ENCODE results near the gene IDH3G.

DNA sequence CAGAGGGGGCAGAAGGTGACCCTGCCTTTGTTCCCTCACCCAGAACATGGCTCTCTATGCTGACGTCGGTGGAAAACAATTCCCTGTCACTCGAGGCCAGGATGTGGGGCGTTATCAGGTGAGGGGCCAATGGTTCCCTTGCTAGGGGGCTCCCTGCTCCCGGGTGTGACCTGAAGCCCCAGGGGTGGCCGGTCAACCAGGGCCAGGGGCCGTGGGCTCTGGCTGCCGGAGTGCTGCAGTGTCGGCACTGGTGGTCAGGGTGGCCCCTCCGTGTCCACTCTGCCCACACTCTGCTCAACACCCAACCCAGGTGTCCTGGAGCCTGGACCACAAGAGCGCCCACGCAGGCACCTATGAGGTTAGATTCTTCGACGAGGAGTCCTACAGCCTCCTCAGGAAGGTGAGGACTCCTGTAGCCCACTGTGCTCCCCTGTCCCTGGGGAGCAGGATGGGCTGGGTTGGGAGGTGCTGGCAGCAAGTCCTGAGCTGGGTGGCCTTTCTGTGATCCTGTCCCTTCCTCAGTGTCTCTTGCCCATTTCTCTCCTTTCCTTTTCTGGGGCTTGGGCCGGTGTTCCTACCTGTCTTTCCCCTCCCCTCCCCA, 3.3 kb upstream of the IDH3G start:
- TF ChIP-seq, protein P1, sequence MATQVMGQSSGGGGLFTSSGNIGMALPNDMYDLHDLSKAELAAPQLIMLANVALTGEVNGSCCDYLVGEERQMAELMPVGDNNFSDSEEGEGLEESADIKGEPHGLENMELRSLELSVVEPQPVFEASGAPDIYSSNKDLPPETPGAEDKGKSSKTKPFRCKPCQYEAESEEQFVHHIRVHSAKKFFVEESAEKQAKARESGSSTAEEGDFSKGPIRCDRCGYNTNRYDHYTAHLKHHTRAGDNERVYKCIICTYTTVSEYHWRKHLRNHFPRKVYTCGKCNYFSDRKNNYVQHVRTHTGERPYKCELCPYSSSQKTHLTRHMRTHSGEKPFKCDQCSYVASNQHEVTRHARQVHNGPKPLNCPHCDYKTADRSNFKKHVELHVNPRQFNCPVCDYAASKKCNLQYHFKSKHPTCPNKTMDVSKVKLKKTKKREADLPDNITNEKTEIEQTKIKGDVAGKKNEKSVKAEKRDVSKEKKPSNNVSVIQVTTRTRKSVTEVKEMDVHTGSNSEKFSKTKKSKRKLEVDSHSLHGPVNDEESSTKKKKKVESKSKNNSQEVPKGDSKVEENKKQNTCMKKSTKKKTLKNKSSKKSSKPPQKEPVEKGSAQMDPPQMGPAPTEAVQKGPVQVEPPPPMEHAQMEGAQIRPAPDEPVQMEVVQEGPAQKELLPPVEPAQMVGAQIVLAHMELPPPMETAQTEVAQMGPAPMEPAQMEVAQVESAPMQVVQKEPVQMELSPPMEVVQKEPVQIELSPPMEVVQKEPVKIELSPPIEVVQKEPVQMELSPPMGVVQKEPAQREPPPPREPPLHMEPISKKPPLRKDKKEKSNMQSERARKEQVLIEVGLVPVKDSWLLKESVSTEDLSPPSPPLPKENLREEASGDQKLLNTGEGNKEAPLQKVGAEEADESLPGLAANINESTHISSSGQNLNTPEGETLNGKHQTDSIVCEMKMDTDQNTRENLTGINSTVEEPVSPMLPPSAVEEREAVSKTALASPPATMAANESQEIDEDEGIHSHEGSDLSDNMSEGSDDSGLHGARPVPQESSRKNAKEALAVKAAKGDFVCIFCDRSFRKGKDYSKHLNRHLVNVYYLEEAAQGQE (IDR thresholded peaks at IDR 0.05; ENCODE audit: unreplicated experiment), result no peak
- TF ChIP-seq CTCF (conservative IDR thresholded peaks at IDR 0.05; ENCODE audit: low read depth in 2 of 2), result no peak
- no peak for TF ChIP-seq EZH2 (IDR thresholded peaks at IDR 0.05; ENCODE audit: low read depth, unreplicated experiment)
- TF ChIP-seq, protein P2, sequence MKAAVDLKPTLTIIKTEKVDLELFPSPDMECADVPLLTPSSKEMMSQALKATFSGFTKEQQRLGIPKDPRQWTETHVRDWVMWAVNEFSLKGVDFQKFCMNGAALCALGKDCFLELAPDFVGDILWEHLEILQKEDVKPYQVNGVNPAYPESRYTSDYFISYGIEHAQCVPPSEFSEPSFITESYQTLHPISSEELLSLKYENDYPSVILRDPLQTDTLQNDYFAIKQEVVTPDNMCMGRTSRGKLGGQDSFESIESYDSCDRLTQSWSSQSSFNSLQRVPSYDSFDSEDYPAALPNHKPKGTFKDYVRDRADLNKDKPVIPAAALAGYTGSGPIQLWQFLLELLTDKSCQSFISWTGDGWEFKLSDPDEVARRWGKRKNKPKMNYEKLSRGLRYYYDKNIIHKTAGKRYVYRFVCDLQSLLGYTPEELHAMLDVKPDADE (IDR thresholded peaks at IDR 0.05), result no peak
- TF ChIP-seq POLR2AphosphoS5 (IDR thresholded peaks at IDR 0.05; ENCODE audit: low read depth), result no peak
- TF ChIP-seq JUNB (IDR thresholded peaks at IDR 0.05; ENCODE audit: unreplicated experiment), result no peak
- no peak for TF ChIP-seq STAT1 (IDR thresholded peaks at IDR 0.05; ENCODE audit: unreplicated experiment)
- TF ChIP-seq ZNF114 (CRISPR knock-in tag; IDR thresholded peaks at IDR 0.05), result no peak
- TF ChIP-seq EZH2phosphoT487 (IDR thresholded peaks at IDR 0.05; ENCODE audit: unreplicated experiment), result no peak
- no peak for TF ChIP-seq NANOG (IDR thresholded peaks at IDR 0.05; ENCODE audit: borderline replicate concordance)
